ENCODE results near the gene CYP20A1. TPM values are rescaled to one million over a fixed set of nuclear protein-coding genes. Genes with fewer than 3 reads are reported as not detected.
"Not testable (repeated sequence)": the region's sequence is repeated elsewhere in the genome, so short reads cannot be mapped to it uniquely, and the experiment has no call there.

Gene CYP20A1
- total RNA-seq, 8 experiments from 2014 or later = 8.5 to 24.5 (median 15.0) TPM

DNA sequence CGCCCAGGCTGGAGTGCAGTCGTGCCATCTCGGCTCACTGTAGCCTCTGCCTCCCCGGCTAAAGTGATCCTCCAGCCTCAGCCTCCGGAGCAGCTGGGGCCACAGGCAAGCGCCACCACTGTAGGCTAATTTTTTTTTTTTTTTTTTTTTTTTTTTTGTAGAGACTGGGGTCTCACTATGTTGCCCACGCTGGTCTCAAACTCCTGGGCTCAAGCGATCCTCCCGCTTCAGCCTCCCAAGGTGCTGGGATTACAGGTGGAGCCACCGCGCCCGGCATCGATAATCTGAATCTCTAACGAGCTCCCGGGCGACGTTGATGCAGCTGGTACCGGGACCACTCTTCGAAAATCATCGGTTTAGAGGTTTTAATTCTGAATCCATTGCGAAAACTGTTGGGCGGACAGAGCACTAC, 520 bp upstream of the CYP20A1 start:
- in situ Hi-C loops (cut with MboI; ENCODE audit: low pct_unique_long_range_greater_than_20kb in 2 of 9, low sequenced_read_pairs in 9 of 9, unreplicated experiment in 9 of 9) = no loop called here
- Histone ChIP-seq H3K4me1 (replicated peaks in 1 of 2) (peaks cover 7 to 11% of the 10 kb centered on the region in 2 donors), H3K4me3 (peak overlapping the region; percentile 73 to 96 (median 76)), H3K27ac (peak overlapping the region; percentile 97 to 99)
- WGBS, 10 experiments = 2 to 87% (median 35%) methylated on average over 3 to 16 of the region's 22 CpGs; no CpG with 5 or more reads in 1 of the 10 experiments
- ATAC-seq (replicated peaks in 6 of 8) = peak in 2 of 8 experiments; percentile 0

DNA sequence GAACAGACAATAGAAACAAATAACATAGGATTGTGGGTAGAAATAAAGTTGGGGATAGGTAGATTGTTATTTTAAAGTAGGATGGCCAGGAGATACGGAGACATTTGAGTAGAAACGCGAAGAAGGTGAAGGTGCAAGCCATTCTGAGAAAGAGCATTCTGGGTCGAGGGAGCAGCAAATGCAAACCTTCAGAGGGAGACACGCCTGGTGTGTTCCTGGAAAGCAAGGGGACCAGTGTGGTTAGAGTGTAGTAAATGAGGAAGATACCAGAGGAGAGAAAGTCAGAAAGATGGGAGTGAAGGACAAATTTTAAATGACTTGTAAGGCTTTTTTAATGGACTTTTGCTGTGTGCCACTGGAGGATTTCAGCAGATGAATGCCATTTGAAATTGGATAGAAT, 1.7 kb downstream of the CYP20A1 start:
- no peak for ATAC-seq (replicated peaks in 6 of 8)
- 77 to 100% (median 92%) methylated on average over 1 to 5 of the region's 5 CpGs; no CpG with 5 or more reads in 2 of the 10 experiments for WGBS, 10 experiments
- Histone ChIP-seq H3K27ac (no peak overlapping the region), H3K4me1 (replicated peaks in 1 of 2) (peaks cover 7 to 11% of the 10 kb centered on the region in 2 donors), H3K4me3 (peak overlapping the region in 1 of 5 donors; percentile 87)
- in situ Hi-C loops (cut with MboI; ENCODE audit: low pct_unique_long_range_greater_than_20kb in 2 of 9, low sequenced_read_pairs in 9 of 9, unreplicated experiment in 9 of 9) = no loop called here

DNA sequence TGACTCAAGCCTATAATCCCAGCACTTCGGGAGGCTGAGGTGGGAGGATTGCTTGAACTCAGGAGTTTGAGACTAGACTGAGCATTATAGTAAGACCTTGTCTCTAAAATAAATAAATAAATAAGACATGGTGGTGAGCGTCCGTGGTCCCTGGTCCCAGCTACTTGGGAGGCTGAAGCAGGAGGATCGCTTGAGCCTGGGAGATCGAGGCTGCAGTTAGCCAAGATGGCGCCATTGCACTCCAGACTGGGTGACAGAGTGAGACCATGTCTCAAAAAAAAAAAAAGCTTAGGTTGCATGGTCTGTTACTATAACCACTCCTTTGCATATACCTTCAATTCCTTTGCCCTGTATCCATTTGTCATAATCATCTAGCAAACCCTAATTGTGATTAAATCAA, 3.7 kb downstream of the CYP20A1 start:
- Histone ChIP-seq H3K27ac (no peak overlapping the region), H3K4me1 (replicated peaks in 1 of 2) (peaks cover 7 to 11% of the 10 kb centered on the region in 2 donors), H3K4me3 (no peak overlapping the region)
- in situ Hi-C loops (cut with MboI; ENCODE audit: low pct_unique_long_range_greater_than_20kb in 2 of 9, low sequenced_read_pairs in 9 of 9, unreplicated experiment in 9 of 9) = no loop called here
- 95 to 100% (median 100%) methylated on average over 1 to 4 of the region's 6 CpGs; no CpG with 5 or more reads in 3 of the 10 experiments for WGBS, 10 experiments
- no peak for ATAC-seq (replicated peaks in 6 of 8)

DNA sequence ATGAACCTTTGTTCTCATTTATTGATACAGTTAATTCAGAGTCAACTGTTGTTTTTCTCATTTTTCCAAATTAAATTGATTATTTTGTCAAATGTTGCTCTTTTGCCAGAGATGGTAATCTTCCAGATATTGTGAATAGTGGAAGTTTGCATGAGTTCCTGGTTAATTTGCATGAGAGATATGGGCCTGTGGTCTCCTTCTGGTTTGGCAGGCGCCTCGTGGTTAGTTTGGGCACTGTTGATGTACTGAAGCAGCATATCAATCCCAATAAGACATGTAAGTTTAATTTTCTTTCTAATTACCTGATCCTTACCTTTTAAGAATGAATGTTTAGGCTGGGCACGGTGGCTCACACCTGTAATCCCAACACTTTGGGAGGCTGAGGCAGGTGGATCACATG, 7.8 kb downstream of the CYP20A1 start:
- ATAC-seq (replicated peaks in 6 of 8) = no peak
- H3K4me3 ChIP-seq = no peak overlapping the region
- no peaks in the 10 kb centered on the region for H3K4me1 ChIP-seq (replicated peaks in 1 of 2)
- in situ Hi-C loops (cut with MboI; ENCODE audit: low pct_unique_long_range_greater_than_20kb in 2 of 9, low sequenced_read_pairs in 9 of 9, unreplicated experiment in 9 of 9) = no loop called here
- no peak overlapping the region for H3K27ac ChIP-seq
- 92 to 100% (median 95%) methylated on average over 2 to 3 of the region's 3 CpGs; no CpG with 5 or more reads in 6 of the 10 experiments for WGBS, 10 experiments

DNA sequence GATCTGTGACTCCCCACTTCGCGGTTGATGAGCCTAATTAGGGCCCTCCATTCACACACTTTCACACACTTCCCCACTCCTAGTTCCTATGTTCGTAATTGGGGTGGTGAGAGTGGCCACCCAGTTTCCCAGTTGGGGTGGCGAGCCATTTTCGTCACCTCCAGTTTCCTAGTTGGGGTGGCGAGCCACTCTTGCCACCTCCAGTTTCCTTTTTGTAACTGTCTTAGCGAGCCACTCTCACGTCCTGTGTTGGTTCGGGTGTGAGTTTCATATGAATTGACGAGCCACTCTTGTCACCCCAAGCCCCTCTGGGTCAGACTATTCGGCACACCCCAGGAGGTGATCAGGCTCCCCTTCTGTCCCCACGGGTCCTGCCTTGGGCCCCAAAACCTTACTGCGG, 14.0 kb downstream of the CYP20A1 start:
- Histone ChIP-seq H3K4me3 (no peak overlapping the region), H3K27ac (no peak overlapping the region), H3K4me1 (replicated peaks in 1 of 2) (no peaks in the 10 kb centered on the region)
- 91 to 100% (median 96%) methylated on average over 3 to 6 of the region's 13 CpGs; no CpG with 5 or more reads in 7 of the 10 experiments for WGBS, 10 experiments
- ATAC-seq (replicated peaks in 6 of 8) = no peak
- in situ Hi-C loops (cut with MboI; ENCODE audit: low pct_unique_long_range_greater_than_20kb in 2 of 9, low sequenced_read_pairs in 9 of 9, unreplicated experiment in 9 of 9) = no loop called here

DNA sequence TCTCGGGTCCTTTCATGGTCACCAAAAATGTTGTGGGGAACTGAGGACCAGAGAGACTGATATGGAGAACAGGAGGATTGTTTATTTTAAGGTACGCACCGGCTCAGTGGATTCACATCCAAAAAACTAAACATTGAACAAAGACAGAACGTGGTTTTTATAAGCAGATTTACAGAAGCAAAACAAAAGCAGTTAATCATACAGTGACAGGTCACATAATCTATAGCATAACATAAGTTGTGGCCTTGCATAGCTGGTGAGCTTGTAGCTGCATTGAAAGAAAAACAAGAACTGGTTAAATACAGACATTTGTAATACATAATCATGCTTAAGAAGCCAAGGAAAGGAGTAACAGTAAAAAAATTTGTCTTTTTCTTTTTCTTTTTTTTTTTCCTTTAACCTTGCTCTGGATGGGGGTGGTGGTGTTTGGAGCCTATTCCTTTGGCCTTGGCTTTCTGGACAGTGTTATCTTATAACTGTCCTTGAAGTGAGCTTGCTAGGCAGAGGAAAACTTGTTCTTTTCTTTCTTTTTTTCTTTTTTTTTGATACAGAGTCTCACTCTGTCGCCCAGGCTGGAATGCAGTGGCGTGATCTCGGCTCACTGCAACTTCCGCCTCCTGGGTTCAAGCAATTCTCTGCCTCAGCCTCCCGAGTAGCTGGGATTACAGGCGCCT, 14.7 kb downstream of the CYP20A1 start:
- H3K27ac ChIP-seq; ATAC-seq (replicated peaks in 6 of 8); H3K4me1 ChIP-seq (replicated peaks in 1 of 2); H3K4me3 ChIP-seq; in situ Hi-C loops (cut with MboI; ENCODE audit: low pct_unique_long_range_greater_than_20kb in 2 of 9, low sequenced_read_pairs in 9 of 9, unreplicated experiment in 9 of 9): not testable (repeated sequence)
- 72 to 100% (median 88%) methylated on average over 1 to 10 of the region's 10 CpGs for WGBS, 10 experiments

DNA sequence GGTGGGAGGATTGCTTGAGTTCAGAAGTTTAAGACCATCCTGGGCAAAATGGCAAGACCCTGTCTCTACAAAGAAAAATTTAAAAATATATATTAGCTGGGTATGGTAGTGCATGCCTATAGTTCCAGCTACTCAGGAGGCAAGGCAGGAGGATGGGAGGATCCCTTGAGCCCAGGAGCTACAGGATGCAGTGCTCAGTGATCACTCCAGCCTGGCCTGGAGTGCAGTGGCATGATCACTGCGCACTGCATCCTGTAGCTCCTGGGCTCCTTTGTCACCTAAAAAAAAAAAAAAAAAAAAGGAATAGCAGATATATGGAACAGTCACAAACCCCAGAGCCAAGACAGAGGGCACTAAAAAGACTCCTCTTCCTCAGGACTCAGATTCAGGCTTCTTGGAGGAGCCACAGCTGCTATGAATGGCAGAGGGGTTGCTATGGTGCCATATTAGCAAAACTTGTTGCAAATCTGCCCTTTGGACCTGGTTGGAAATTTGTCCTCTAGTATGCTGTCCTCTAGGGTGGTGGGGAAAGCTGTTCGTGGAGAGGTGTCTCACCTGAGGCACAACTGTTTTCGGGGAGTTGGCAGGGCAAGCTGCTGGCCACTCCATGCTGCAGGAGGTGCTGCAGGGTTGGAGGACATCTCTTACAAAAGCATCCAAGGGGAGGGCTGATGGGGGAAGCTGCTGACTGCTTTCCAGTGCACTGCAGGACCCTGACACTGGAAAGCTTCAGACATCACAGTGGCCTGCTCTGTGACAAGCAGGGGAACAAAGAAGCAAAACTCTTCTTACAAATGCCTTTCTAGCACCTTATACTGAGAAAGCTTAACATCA, 22.7 kb downstream of the CYP20A1 start:
- in situ Hi-C loops (cut with MboI; ENCODE audit: low pct_unique_long_range_greater_than_20kb in 2 of 9, low sequenced_read_pairs in 9 of 9, unreplicated experiment in 9 of 9) = no loop called here
- Histone ChIP-seq H3K4me1 (replicated peaks in 1 of 2) (no peaks in the 10 kb centered on the region), H3K27ac (no peak overlapping the region), H3K4me3 (no peak overlapping the region)
- ATAC-seq (replicated peaks in 6 of 8) = no peak
- WGBS, 10 experiments = 100% methylated on average over 1 of the region's 3 CpGs; no CpG with 5 or more reads in 8 of the 10 experiments

DNA sequence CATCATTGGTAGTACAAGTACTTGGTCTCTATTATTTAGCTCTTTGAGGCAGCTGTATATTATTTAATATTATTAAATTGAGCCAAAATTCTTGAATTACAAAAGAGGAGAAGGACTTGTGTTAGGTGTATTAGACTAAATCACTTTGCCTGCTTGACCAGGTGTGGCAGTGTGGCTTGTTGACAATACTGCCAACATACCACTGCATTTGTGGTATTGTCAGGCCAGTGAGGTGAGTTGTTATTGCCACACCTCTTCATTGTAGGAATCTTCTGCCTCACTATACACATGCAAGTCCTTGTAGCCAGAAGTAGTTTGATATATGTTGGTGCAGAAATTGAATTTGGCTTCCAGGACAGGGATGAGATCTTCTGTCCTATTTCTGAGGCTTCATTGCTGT, 40.5 kb downstream of the CYP20A1 start:
- Histone ChIP-seq H3K4me1 (replicated peaks in 1 of 2) (no peaks in the 10 kb centered on the region), H3K4me3 (no peak overlapping the region), H3K27ac (no peak overlapping the region)
- ATAC-seq (replicated peaks in 6 of 8) = no peak
- in situ Hi-C loops (cut with MboI; ENCODE audit: low pct_unique_long_range_greater_than_20kb in 2 of 9, low sequenced_read_pairs in 9 of 9, unreplicated experiment in 9 of 9) = no loop called here

DNA sequence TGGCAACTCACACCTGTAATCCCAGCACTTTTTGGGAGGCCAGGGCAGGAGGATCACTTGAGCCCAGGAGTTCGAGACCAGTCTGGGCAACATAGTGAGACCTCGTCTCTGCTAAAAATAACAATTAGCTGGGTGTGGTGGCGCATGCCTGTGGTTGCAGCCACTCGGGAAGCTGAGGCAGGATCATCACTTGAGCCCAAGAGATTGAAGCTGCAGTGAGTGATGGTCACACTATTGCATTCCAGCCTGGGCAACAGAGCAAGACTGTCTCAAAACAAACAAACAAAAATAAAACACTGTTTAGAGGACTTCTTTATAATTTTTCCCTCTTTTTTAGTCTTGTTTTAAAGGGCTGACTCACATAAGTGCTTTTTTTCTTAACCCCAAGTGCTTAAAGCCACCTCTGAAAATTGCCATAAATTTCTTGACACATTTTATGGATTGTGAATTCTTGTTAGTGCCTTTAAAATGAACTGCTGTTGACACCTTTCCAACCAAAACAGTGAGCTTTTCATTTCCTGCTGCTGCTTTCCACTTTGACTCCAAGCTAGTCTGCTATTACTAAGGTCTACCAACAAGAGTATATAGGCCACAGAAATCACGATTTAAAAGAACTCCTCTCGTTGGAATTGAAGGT, 41.7 kb downstream of the CYP20A1 start:
- Histone ChIP-seq H3K4me1 (replicated peaks in 1 of 2) (no peaks in the 10 kb centered on the region), H3K27ac (no peak overlapping the region), H3K4me3 (no peak overlapping the region)
- WGBS, 10 experiments = 40 to 100% (median 93%) methylated on average over 1 to 6 of the region's 6 CpGs; no CpG with 5 or more reads in 2 of the 10 experiments
- no peak for ATAC-seq (replicated peaks in 6 of 8)
- in situ Hi-C loops (cut with MboI; ENCODE audit: low pct_unique_long_range_greater_than_20kb in 2 of 9, low sequenced_read_pairs in 9 of 9, unreplicated experiment in 9 of 9) = no loop called here

DNA sequence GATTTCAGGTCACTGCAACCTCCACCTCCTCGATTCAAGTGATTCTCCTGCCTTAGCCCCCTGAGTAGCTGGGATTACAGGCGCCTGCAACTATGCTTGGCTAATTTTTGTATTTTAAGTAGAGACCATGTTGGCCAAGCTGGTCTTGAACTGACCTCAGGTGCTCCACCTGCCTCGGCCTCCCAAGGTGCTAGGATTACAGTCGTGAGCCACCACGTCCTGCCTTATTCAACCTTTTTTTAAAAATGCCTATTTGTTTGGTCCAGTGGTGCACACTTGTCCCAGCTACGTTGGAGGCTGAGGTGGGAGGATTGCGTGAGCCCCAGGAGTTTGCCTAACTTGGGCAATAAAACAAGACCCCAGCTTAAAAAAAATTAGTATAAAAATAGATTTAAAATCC, 43.3 kb downstream of the CYP20A1 start:
- Histone ChIP-seq H3K27ac (no peak overlapping the region), H3K4me3 (no peak overlapping the region), H3K4me1 (replicated peaks in 1 of 2) (no peaks in the 10 kb centered on the region)
- in situ Hi-C loops (cut with MboI; ENCODE audit: low pct_unique_long_range_greater_than_20kb in 2 of 9, low sequenced_read_pairs in 9 of 9, unreplicated experiment in 9 of 9) = no loop called here
- no peak for ATAC-seq (replicated peaks in 6 of 8)
- WGBS, 10 experiments = 93 to 100% (median 100%) methylated on average over 1 to 7 of the region's 7 CpGs; no CpG with 5 or more reads in 1 of the 10 experiments

DNA sequence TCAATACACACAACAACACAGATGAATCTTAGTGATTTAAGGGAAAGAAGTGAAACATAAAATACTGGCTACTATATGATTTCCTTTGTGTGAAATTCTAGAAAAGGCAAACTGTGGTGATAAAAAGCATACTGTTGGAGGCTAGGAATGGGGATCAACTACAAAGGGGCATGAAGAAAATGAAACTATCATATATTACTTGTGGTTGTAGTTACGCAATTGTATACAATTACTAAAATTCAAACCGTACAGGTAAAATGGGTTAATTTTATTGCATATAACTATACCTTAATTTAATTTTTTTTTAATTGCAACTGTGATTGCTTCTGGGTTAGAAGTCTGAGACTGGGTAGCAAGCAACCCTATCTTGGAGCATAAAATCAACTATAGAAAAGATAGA, 47.7 kb downstream of the CYP20A1 start:
- Histone ChIP-seq H3K4me1 (replicated peaks in 1 of 2) (no peaks in the 10 kb centered on the region), H3K4me3 (no peak overlapping the region), H3K27ac (no peak overlapping the region)
- WGBS, 10 experiments = 79 to 100% (median 98%) methylated on average over 1 to 2 of the region's 2 CpGs; no CpG with 5 or more reads in 2 of the 10 experiments
- no peak for ATAC-seq (replicated peaks in 6 of 8)
- in situ Hi-C loops (cut with MboI; ENCODE audit: low pct_unique_long_range_greater_than_20kb in 2 of 9, low sequenced_read_pairs in 9 of 9, unreplicated experiment in 9 of 9) = no loop called here

DNA sequence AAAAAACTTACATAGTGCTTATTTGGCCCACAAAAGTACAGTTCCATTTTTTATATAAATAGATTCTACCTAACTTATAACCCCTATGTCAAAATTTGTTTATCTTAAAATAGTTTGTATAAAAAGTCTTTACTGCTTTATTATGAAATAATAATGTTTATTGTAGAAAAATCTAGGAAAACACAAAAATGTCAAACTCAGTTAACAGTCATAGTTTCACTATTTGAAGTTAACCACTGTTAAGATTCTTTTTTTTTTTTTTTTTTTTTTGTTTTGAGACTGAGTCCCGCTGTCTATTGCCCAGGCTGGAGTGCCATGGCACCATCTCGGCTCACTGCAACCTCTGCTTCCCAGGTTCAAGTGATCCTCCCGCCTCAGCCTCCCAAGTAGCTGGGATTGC, 62.8 kb downstream of the CYP20A1 start:
- no peak for ATAC-seq (replicated peaks in 6 of 8)
- Histone ChIP-seq H3K27ac (no peak overlapping the region), H3K4me1 (replicated peaks in 1 of 2) (no peaks in the 10 kb centered on the region), H3K4me3 (no peak overlapping the region)
- in situ Hi-C loops (cut with MboI; ENCODE audit: low pct_unique_long_range_greater_than_20kb in 2 of 9, low sequenced_read_pairs in 9 of 9, unreplicated experiment in 9 of 9) = no loop called here
- WGBS, 10 experiments = 82 to 100% (median 100%) methylated on average over 1 to 2 of the region's 3 CpGs; no CpG with 5 or more reads in 3 of the 10 experiments

DNA sequence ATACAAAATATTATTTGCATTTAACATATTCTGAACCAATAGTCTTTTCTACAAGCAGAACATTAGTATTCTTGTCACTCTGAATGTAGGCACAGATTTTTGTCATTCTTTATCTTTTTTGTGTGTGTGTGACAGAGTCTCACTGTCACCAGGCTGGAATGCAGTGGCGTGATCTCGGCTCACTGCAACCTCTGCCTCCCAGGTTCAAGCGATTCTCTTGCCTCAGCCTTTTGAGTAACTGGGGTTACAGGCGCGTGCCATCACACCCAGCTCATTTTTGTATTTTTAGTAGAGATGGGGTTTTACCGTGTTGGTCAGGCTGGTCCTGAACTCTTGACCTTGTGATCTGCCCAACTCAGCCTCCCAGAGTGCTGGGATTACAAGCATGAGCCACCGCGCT, 63.8 kb downstream of the CYP20A1 start:
- ATAC-seq (replicated peaks in 6 of 8); in situ Hi-C loops (cut with MboI; ENCODE audit: low pct_unique_long_range_greater_than_20kb in 2 of 9, low sequenced_read_pairs in 9 of 9, unreplicated experiment in 9 of 9); H3K4me3 ChIP-seq; H3K27ac ChIP-seq; H3K4me1 ChIP-seq (replicated peaks in 1 of 2): not testable (repeated sequence)
- WGBS, 10 experiments = 81 to 100% (median 98%) methylated on average over 3 to 6 of the region's 8 CpGs; no CpG with 5 or more reads in 2 of the 10 experiments
